MV-4-11 (cell line): ENCODE data around the gene SBDS.
"Not testable (repeated sequence)": the region's sequence is repeated elsewhere in the genome, so short reads cannot be mapped to it uniquely, and the experiment has no call there.

Experiments used
- DNase-seq: peaks from one replicate; lab custom pipeline; 2025; lab: John Stamatoyannopoulos, UW

The SBDS gene

GRCh38 chr7:66995050-66995776 lies at the start of gene SBDS:
Gene SBDS (minus strand): TSS chr7:66995586. CDS start chr7:66995417, 169 bp downstream.
- DNase-seq, result peak; percentile 99

GRCh38 chr7:67043559-67043930 lies 48.2 kb upstream of the SBDS start:
- DNase-seq, result not testable (repeated sequence)

GRCh38 chr7:67042781-67043558 lies 47.6 kb upstream of the SBDS start:
- DNase-seq, result not testable (repeated sequence)

GRCh38 chr7:67040832-67041231 lies 45.4 kb upstream of the SBDS start:
- DNase-seq, result not testable (repeated sequence)

- not testable (repeated sequence) for DNase-seq
Measured at GRCh38 chr7:67036432-67037395, 41.3 kb upstream of the SBDS start.

- no peak for DNase-seq
Measured at GRCh38 chr7:67033251-67033650, 37.9 kb upstream of the SBDS start.

- not testable (repeated sequence) for DNase-seq
Measured at GRCh38 chr7:67031685-67032084, 36.3 kb upstream of the SBDS start.

GRCh38 chr7:67025459-67025858 lies 30.1 kb upstream of the SBDS start:
- DNase-seq, result not testable (repeated sequence)

- no peak for DNase-seq
Measured at GRCh38 chr7:67022511-67022910, 27.1 kb upstream of the SBDS start.

GRCh38 chr7:67021260-67021659 lies 25.9 kb upstream of the SBDS start:
- DNase-seq, result no peak

GRCh38 chr7:67019562-67020390 lies 24.4 kb upstream of the SBDS start:
- DNase-seq, result peak; percentile 7

- DNase-seq, result no peak
Measured at GRCh38 chr7:67018940-67019339, 23.6 kb upstream of the SBDS start.

- DNase-seq, result peak; percentile 89
Measured at GRCh38 chr7:67017971-67018370, 22.6 kb upstream of the SBDS start.

- DNase-seq, result peak; percentile 50
Measured at GRCh38 chr7:67014076-67014622, 18.8 kb upstream of the SBDS start.

- not testable (repeated sequence) for DNase-seq
Measured at GRCh38 chr7:67009677-67010076, 14.3 kb upstream of the SBDS start.

- no peak for DNase-seq
Measured at GRCh38 chr7:67008260-67008659, 12.9 kb upstream of the SBDS start.

- DNase-seq, result no peak
Measured at GRCh38 chr7:67006965-67007364, 11.6 kb upstream of the SBDS start.

- DNase-seq, result not testable (repeated sequence)
Measured at GRCh38 chr7:67004145-67004544, 8.8 kb upstream of the SBDS start.

- peak; percentile 6 for DNase-seq
Measured at GRCh38 chr7:67000601-67001258, 5.3 kb upstream of the SBDS start.

- peak; percentile 99 for DNase-seq
Measured at GRCh38 chr7:66996444-66997191, 1.2 kb upstream of the SBDS start, which contains the start of gene TYW1. Gene TYW1 (plus strand): TSS chr7:66996833. CDS start chr7:66996979, 146 bp downstream.
